HG02870 (cell line): Measurements from ENCODE around the gene VSIR.

ENCODE experiments used
- ATAC-seq: cut with Tn5 transposase; IDR thresholded peaks from one replicate; pipeline ENCODE4 v1.9.1; 2021; ENCODE audit warnings: mild to moderate bottlenecking, moderate library complexity; ENCODE audit not compliant: unreplicated experiment

VSIR gene

GRCh38 chr10:71698737-71699136 is 74.6 kb downstream of the VSIR start:
- no peak for ATAC-seq

- no peak for ATAC-seq
These were observed 75.2 kb downstream of the VSIR start for GRCh38 chr10:71697938-71698709.
